ENCODE data around the gene LRCH1. TPM values are rescaled to one million over a fixed set of nuclear protein-coding genes. Genes with fewer than 3 reads are reported as not detected.
A peak's percentile ranks its signal among the peaks of the same experiment; 100 is the strongest.

The LRCH1 gene
- total RNA-seq, 1 donor from 2014 or later, result 12.5 TPM

DNA sequence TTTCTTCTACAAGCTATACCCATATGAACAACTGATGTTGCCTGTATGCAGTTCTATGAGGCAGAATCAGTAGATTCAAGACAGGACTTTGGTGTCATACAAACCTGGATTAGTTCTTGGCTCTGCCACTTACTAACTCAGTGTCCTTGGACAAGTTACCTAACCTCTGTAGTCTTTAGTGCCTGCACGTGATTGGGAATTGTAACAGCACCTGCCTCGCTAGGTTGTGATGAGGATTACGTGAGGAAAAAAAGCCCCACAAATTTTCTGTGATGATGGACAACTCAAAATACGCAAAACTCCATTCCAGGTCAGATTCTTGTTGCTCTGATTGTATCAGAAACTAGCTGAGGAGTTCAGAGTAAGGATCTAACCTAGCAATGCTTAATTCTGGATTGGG is 89.3 kb downstream of the LRCH1 start:
- peak; percentile 36 for ATAC-seq
- intact Hi-C loops (cut with micrococcal nuclease), result no loop called here
- DNase-seq, result no peak

DNA sequence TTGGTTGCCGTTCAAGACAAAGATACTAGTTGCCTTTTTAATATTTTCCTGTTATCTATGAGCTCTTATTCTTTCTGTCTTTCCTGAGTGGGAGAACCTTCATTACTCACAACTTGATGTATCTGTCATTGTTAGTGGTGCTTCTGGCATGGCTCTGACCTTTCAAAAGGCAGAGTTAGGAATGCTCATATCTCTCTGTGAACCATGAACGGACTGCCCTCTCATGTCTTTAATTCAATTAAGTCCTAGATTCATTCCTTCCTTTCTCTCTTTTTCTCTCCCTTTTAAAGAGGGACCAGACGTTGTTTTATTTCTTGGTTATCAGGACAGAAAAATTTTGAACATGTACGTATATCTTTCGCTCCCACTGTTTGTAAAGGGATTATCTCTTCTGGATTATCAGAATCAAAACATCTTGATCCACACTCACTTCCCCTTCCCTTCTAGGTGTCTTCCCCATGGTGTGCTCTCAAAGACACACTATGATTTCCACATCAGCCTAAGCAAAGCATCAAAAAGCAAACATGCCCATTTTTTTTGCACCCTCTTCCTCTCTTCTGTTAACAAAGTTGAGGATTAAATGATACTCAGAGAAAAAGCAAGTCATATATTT is 90.3 kb downstream of the LRCH1 start:
- DNase-seq (no peak), ATAC-seq (peak; percentile 44)
- intact Hi-C loops (cut with micrococcal nuclease), result no loop called here

DNA sequence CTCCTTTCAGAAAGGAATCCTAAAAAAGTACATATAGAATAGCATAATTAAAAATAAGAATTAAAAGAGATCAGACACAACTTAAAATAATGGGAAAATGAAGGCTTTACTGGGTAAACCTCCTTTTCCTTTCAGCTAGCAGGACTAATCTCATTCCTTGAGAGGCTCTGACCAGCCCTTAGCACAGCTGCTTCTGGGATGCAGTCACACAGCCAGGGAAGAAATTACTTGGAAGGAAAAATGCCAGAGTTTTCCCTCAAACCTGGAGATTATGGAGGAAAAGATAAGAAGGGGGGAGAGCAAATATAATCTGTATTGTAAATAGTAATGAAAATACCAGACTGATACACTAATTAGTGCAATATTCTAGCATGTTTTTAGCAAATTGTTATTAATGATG is 91.8 kb downstream of the LRCH1 start:
- ATAC-seq (no peak), DNase-seq (no peak)
- intact Hi-C loops (cut with micrococcal nuclease), result no loop called here

DNA sequence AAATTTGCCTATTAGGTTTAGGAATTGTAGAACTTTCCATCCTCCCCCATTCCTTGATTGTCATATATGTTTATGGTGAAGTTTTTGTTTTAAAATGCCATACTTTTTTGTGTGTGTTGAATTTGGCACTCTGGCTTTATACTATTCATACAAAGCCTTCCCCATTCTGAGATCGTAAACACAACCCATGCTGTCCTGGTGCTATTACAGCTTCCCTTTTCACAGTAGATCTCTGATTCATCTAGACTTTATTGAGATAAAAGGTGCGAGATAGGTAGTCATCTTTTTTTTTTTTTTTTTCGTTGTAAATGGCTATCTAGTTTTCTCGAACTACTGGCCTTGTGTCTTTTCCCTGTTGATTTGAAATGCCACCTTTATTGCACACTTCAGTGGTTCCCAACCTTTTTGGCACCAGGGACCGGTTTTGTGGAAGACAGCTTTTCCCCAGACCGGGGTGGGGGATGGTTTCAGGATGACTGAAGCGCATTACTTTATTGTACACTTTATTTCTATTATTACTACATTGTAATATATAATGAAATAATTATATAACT is 94.6 kb downstream of the LRCH1 start:
- ATAC-seq (no peak), DNase-seq (no peak)
- intact Hi-C loops (cut with micrococcal nuclease), result no loop called here

DNA sequence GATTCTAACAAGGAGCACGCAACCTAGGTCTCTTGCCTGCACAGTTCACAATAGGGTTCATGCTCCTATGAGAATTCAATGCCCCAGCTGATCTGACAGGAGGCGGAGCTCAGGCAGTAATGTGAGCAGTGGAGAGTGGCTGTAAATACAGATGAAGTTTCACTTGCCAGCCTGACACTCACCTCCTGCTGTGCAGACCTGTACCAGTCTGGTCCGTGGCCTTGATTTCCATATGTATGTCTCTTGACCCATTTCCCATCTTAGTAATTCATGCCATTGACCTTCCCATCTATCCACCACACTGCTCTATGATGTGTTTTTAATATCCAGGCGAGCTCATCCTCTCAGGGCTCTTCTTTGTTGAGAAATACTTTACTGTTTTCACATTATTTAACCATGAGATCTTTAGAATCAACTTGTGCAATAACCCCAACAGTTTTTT is 95.2 kb downstream of the LRCH1 start:
- intact Hi-C loops (cut with micrococcal nuclease), result no loop called here
- DNase-seq (no peak), ATAC-seq (peak; percentile 83)

DNA sequence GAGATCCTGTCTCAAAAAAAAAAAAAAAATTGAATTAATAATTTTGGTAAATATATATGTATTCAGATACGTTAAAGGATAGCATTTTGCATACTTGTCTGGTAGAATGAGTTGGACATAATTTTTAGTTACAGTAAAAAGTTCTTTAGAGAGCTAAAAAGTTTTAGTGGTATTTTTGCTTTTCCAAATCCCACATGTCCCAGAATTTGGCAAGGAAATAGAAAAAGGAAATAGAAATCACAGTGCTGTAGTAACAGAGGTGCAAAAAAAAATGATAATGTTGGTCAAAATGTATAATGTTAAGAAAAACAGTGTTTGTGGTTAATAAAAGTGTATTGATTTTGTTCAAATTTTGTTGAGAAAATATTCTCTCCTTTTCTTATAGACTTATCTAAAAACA is 96.8 kb downstream of the LRCH1 start:
- ATAC-seq, result no peak
- no peak for DNase-seq
- intact Hi-C loops (cut with micrococcal nuclease), result no loop called here

DNA sequence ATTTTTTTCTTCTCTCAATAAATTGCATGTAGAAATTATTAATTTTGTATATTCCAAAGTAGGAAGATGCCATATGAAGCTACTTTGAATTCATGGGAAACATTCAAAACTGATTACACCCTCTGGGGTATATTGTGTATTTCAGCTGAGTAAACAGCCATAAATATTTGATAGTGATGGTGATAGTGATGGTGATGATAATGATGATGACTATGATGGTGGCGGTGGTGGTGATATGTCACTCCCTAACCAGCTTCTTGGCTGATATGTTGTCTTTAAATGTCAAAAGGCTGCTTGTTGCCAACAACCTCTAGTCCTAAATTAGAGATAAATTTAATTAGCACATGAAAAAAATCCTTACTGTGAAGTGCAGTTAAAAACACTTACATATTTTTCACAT is 102.0 kb downstream of the LRCH1 start:
- DNase-seq (no peak), ATAC-seq (no peak)
- intact Hi-C loops (cut with micrococcal nuclease), result no loop called here

DNA sequence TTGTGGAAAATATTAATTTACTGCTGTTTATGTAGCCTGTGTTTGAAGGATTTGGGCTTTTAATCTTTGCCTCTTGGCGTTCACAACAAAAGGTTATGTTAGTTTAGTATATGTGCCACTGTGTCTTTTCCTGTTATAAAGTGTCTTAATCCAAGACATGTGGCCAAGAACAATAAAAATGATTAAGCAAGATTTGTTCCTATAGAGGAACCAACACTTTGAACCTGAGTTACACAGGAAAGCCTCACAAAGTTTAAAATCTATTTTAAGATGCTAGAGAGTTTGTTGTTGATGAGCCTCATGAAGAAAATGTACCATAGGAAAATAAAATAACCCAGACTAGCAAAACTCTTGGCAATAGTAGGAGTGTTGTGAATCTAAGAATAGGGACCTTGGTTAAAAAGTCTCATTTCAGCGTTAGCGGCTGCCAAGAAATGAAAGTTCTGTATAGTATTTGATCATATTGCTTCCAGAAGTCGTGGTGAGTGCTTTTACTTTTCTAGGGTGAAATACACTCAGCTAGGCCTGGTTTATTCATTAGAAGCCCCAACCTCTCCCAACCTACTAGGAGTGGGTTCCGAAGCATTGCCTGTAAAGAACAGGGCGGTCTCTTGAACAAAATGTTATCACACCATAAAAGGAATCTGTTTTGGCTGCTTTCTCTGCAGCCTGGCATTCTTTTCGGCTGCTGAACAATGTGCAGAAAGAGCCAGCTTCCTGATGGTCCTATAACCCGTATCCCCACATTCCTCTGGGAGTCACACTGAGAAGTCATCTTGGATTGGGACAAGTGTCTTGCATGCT is 102.6 kb downstream of the LRCH1 start:
- ATAC-seq (peak; percentile 80), DNase-seq (no peak)
- intact Hi-C loops (cut with micrococcal nuclease), result no loop called here

DNA sequence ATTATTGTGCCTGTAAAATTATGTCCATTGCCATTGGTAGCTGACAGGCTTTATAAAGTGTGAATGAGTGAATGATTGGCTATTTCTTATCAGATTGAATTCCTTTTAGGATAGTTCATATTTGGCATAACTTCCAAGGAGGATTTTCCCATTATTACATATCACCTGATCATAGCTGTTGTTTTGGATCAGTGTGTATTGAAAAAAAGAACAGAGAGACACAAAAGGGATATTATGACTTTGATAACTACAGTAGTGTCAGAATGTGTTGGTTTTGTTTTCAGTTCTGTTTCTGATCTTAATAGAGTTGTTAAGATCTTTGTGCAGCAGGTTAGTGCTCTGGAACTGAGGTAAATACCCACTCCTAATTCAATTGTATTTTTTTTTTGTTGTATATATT is 103.8 kb downstream of the LRCH1 start:
- DNase-seq (no peak), ATAC-seq (no peak)
- intact Hi-C loops (cut with micrococcal nuclease), result no loop called here

DNA sequence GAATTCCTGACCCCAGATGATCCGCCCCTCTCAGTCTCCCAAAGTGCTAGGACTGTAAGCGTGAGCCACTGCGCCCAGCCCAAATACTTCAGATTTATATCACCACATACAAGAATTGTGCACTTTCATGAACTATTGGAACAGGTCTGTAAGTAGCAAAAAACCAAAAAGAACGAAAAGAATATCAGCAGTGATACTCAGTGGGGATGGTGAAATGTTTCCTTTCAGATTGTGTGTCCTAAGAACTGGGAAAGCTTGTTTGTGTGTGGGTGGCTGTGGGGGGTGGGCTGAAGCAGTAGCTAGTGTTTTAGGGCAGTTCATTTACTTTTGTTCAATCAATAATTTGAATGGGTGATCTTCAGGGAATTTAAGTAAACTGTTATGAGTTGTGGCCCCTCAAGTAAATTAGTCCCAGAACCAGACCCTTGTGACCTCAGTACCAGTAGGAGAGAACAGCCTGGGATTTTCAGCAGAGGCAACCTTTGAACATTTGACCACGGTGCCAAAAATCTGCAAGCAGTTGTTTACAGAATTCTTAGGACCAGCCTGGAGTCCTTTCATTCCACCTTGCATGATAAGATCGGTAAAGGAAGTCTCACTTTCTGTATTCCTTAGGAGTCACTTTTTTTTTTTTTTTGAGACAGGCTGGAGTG is 106.6 kb downstream of the LRCH1 start:
- intact Hi-C loops (cut with micrococcal nuclease), result no loop called here
- ATAC-seq, result no peak

DNA sequence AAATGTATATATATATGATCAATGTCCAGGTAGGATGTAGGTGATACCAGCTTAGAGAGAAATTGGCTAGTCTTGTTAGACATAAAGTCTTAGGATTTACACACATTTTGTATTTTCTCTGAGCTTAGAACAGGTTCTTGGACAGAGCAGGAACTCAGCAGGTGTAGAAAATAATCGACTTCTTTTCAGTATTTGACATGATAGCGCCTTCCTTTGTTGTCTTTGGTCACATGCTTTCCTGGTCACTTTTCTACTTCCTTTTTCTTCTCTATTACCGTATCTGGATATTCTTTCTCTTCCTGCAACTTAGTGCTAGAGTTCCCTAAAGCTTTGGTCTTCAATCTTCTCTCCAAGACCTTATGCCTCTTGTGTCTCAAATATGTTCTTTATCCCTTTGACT is 107.4 kb downstream of the LRCH1 start:
- ATAC-seq (no peak), DNase-seq (no peak)
- intact Hi-C loops (cut with micrococcal nuclease), result no loop called here

More for the DNA sequence above, 106.6 kb downstream of the LRCH1 start:
- no peak for DNase-seq

DNA sequence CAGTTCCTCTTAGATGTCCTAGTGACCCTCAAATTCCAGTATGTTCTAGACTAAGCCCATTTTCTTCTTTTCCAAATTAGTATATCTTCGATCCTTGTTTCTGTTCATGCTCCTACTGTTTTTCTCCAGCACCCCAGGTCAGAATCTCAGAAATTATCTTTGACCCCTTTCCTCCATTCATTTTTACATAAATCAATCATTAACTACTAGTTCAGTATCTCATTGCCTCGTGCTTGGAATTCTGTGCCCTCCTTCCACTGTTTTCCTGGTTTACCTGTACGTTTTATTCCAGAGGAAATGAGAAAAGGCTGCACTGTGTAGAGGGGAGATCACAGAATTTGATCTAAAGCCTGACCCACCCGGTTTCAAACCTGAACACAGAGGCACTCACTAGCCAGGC is 107.9 kb downstream of the LRCH1 start:
- ATAC-seq (no peak), DNase-seq (no peak)
- intact Hi-C loops (cut with micrococcal nuclease), result no loop called here

DNA sequence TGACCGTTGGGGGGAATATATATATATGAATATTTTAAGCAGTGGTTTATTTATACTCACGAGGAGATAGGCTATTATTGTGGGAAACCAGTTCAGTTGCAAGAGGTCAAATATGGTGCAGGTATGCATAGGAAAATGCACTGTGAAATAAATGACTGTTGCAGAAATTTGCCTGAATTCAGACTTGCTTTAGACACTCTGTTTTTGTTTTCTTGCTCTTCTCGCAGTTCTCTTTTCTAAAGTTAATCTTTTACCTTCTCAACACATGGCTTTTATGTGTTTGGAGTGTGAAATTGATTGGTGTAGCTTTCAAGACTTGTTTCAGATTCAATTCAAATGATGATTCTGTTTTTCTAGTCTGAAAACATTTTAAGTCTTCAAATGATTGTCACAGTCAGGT is 109.7 kb downstream of the LRCH1 start:
- intact Hi-C loops (cut with micrococcal nuclease), result no loop called here
- ATAC-seq, result no peak
- no peak for DNase-seq

DNA sequence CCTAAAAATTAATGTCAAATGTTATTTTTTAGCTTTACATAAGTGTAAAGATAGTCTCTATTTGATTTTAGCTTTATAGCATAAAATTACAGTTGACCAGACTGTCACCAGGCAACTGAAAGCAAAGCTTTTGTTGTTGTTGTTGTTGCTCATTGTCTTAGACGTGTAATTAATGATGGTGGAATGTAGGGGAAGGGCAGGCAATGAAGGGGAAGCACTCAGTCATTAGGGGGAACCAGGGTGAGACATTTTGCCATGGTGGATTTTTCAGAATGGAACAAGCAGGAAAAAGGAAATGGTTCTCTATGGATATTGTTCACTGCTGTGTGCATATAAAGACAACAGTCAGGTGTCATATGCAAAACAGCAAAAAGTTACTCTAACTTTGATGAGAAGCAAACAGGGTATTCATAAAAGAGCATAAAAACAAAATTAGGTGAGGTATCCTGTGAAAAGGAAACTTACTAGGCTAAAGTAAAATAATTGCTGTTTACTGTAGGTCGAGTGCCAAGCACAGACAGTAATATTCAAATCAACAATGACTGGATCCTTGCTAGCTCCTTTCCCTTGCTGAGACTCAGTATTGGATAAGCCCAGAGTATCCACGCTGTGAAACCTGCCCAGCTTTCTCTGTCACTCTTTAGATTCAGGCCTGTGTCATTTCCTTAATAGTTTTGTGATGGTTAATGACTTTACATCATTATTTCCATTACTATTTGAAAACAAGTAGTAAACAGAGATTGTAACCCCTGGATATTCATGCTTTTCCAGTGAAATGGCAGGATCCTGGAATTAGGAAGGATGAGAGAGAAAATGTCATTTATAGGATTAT is 110.5 kb downstream of the LRCH1 start:
- intact Hi-C loops (cut with micrococcal nuclease), result no loop called here

DNA sequence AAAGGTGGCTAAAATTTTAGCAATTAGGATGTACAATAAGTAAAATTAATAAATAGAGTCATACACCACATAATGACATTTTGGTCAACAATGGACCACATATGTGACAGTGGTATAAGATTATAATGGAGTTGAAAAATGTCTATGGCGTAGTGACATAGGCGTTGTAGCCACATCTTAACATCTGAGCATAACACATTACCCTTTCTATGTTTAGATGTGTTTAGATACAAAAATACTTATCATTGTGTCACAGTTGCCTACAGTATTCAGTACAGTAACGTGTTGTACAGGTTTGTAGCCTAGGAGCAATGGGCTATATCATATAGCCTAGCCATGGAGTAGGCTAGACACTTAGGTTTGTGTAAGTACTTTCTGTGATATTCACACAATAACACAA is 111.2 kb downstream of the LRCH1 start:
- intact Hi-C loops (cut with micrococcal nuclease), result no loop called here
- no peak for ATAC-seq

More for the DNA sequence above, 110.5 kb downstream of the LRCH1 start:
- no peak for ATAC-seq
- DNase-seq, result no peak

DNA sequence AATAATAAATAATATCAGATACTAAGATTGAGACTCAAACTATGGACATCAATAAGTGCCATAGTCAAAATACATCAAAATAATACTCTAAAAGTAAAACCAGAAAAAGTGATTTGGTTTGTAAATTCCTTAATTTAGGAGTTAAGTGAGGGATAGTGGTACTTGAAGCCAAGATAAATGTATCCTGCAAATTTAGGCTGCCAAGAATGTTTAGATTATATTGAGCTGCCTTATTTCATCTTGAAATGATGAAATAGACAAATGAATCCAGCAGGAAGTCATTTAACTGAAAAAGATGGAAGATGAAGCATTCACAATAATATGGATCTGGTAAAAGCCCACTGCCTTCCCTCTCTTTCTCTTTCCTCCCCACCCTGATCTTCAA is 112.3 kb downstream of the LRCH1 start:
- no peak for DNase-seq
- intact Hi-C loops (cut with micrococcal nuclease), result no loop called here
- ATAC-seq, result no peak

More for the DNA sequence above, 111.2 kb downstream of the LRCH1 start:
- no peak for DNase-seq

DNA sequence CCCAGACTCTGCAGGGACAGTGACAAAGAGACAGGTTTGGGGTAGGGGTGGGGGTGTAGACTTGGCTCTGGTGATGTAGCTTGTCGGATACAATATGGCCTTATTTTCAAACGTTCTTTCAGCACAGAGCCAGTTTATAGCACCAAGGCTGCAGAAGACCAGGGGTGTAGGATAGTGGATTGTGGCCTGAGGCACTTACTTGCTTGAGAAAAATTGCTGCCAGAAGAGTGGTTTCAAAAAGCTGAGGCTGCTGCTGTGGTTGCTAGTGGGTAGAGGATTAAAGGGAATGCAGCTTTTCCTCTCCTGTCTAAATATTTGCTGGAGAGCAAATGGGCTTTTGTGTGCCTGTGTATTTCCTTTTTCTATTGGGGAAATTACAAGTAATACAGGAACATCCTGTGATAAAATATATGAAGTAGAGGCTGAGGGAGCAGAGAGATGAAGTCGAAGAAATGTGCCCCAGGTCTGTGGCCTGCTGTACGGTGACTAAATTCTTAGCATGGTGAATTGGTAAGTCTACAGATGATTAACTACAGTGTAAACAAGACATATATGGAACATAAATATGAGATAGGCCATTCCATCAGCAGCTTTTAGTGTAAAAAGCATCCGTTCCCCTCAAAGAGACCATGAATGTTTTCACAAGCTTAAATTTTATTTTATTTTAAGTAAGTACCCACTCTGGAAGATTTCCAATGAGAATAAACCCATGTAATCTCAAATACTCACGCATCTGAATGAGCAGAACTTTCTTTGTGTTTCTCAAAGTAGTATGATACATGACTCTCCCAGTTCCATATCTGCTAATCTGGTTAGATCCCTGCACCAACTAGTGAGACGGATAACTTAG is 112.9 kb downstream of the LRCH1 start:
- DNase-seq (no peak), ATAC-seq (no peak)
- intact Hi-C loops (cut with micrococcal nuclease), result no loop called here

DNA sequence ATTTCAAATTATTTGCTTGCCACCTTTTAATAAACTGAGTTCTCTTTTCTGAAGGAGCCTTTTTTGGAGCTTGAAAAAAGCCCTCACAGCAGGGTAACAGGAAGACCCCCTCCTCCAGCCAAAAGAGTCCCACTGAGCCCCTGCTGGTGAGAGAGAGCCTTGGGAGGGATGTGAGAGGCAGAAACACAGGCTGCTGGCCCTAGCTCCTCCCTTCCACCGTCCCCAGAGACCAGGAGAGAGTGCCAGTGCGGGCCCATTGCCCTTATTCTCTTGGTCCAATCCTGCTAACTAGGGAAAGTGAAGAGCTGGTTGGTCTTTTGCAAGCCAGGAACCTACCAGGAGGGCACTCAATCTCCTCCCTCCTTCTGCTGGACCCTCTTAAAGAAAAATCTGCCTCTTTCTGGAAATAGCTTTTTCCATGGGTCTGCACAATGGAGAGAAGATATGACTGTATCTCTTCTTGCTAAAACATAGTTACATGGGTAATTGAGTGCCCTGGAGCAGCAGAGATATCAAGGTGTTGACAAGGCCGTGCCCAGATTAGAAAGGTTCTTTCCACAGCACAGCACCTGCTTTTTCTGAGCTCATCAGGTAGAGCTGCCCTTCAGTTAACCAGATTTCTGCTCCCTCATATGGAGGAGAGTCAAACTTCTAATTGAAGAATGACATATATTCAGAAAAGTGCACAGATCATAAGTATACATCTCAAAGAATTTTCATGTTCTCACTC is 113.9 kb downstream of the LRCH1 start:
- ATAC-seq (peak; percentile 80), DNase-seq (peak; percentile 45)
- intact Hi-C loops (cut with micrococcal nuclease), result no loop called here

Measured in left ventricle myocardium superior (tissue), 1 donor.